ENCODE data around the gene UBE2Z. TPM values are rescaled to one million over a fixed set of nuclear protein-coding genes. Genes with fewer than 3 reads are reported as not detected.
"Not testable (repeated sequence)": the region's sequence is repeated elsewhere in the genome, so short reads cannot be mapped to it uniquely, and the experiment has no call there.

The UBE2Z gene
- total and polyA plus RNA-seq, 7 donors, result 45.6 to 56.5 (median 51.1) TPM

- no peaks in the 10 kb centered on the region for H3K27me3 ChIP-seq
- intact Hi-C loops (cut with DNase I), result no loop called here
- no peak overlapping the region for H3K27ac ChIP-seq
- TF ChIP-seq POLR2AphosphoS5 (IDR thresholded peaks at IDR 0.05) (no peak), POLR2A (IDR thresholded peaks at IDR 0.05) (no peak), EP300 (IDR thresholded peaks at IDR 0.05) (no peak), CTCF (IDR thresholded peaks at IDR 0.05) (no peak)
- 48 to 63% methylated on average over 1 of the region's 1 CpG for WGBS, 2 donors
- no peak overlapping the region for H3K4me3 ChIP-seq
- peaks cover 28 to 100% (median 54%) of the 10 kb centered on the region in 4 donors for H3K36me3 ChIP-seq
- no peak for DNase-seq
- no peaks in the 10 kb centered on the region for H3K9me3 ChIP-seq
- no peaks in the 10 kb centered on the region for H3K4me1 ChIP-seq
These were observed 21.6 kb downstream of the UBE2Z start for GRCh38 chr17:48929812-48930165.

GRCh38 chr17:48930435-48930873, 22.2 kb downstream of the UBE2Z start:
- H3K4me3 ChIP-seq, result no peak overlapping the region
- intact Hi-C loops (cut with DNase I), result no loop called here
- H3K9me3 ChIP-seq, result no peaks in the 10 kb centered on the region
- no peaks in the 10 kb centered on the region for H3K27me3 ChIP-seq
- WGBS, 2 donors, result 48 to 79% methylated on average over 3 of the region's 3 CpGs
- DNase-seq, result no peak
- peaks cover 30 to 97% (median 50%) of the 10 kb centered on the region in 4 donors for H3K36me3 ChIP-seq
- no peak overlapping the region for H3K27ac ChIP-seq
- no peak for TF ChIP-seq POLR2A (IDR thresholded peaks at IDR 0.05)
- TF ChIP-seq EP300 (IDR thresholded peaks at IDR 0.05), result no peak
- no peak for TF ChIP-seq CTCF (IDR thresholded peaks at IDR 0.05)
- TF ChIP-seq POLR2AphosphoS5 (IDR thresholded peaks at IDR 0.05), result no peak
- H3K4me1 ChIP-seq, result no peaks in the 10 kb centered on the region

- 91 to 94% methylated on average over 6 of the region's 6 CpGs for WGBS, 2 donors
- no peaks in the 10 kb centered on the region for H3K9me3 ChIP-seq
- peaks cover 41 to 97% (median 49%) of the 10 kb centered on the region in 4 donors for H3K36me3 ChIP-seq
These were observed 24.8 kb downstream of the UBE2Z start for GRCh38 chr17:48933035-48933434.

GRCh38 chr17:48944515-48945260, 36.5 kb downstream of the UBE2Z start, which contains the start of gene SNF8:
Gene SNF8 (minus strand): TSS chr17:48944842. CDS start chr17:48944734, 108 bp downstream.
- peaks cover 0 to 26% (median 22%) of the 10 kb centered on the region in 4 donors for H3K4me1 ChIP-seq
- WGBS, 2 donors, result 2 to 5% methylated on average over 55 of the region's 55 CpGs
- intact Hi-C loops (cut with DNase I), result loop anchor here (2.0 to 10.0 kb wide), 2 partner anchors 36 to 90 kb away; partner anchors contain the start of gene UBE2Z
- H3K9me3 ChIP-seq, result no peaks in the 10 kb centered on the region
- H3K27ac ChIP-seq, result peak within 1 kb of the TSS; percentile 85 to 88 (median 86)
- H3K27me3 ChIP-seq, result no peaks in the 10 kb centered on the region
- peak; percentile 93 for DNase-seq
- H3K36me3 ChIP-seq, result peaks cover 0 to 19% (median 8%) of the 10 kb centered on the region in 4 donors
- H3K4me3 ChIP-seq, result peak within 1 kb of the TSS; percentile 67 to 86 (median 74)
- peak; percentile 56 to 91 (median 88) for TF ChIP-seq POLR2AphosphoS5 (IDR thresholded peaks at IDR 0.05)
- no peak for TF ChIP-seq EP300 (IDR thresholded peaks at IDR 0.05)
- peak; percentile 58 to 59 for TF ChIP-seq POLR2A (IDR thresholded peaks at IDR 0.05)
- no peak for TF ChIP-seq CTCF (IDR thresholded peaks at IDR 0.05)

More at GRCh38 chr17:48933035-48933434, 24.8 kb downstream of the UBE2Z start:
- intact Hi-C loops (cut with DNase I), result no loop called here
- Histone ChIP-seq H3K4me1 (no peaks in the 10 kb centered on the region), H3K27me3 (no peaks in the 10 kb centered on the region), H3K4me3 (no peak overlapping the region), H3K27ac (no peak overlapping the region)
- DNase-seq, result no peak
- TF ChIP-seq POLR2A (IDR thresholded peaks at IDR 0.05), result no peak
- no peak for TF ChIP-seq EP300 (IDR thresholded peaks at IDR 0.05)
- TF ChIP-seq CTCF (IDR thresholded peaks at IDR 0.05), result no peak
- no peak for TF ChIP-seq POLR2AphosphoS5 (IDR thresholded peaks at IDR 0.05)

- peaks cover 0 to 26% (median 22%) of the 10 kb centered on the region in 4 donors for H3K4me1 ChIP-seq
- peak overlapping the region; percentile 85 to 88 (median 86) for H3K27ac ChIP-seq
- H3K27me3 ChIP-seq, H3K9me3 ChIP-seq, DNase-seq: not testable (repeated sequence)
- peaks cover 0 to 14% (median 4%) of the 10 kb centered on the region in 4 donors for H3K36me3 ChIP-seq
- peak overlapping the region; percentile 67 to 86 (median 74) for H3K4me3 ChIP-seq
- intact Hi-C loops (cut with DNase I), result loop anchor here (2.0 to 10.0 kb wide), 2 partner anchors 36 to 90 kb away; partner anchors contain the start of gene UBE2Z
- WGBS, 2 donors, result 91 to 97% methylated on average over 16 of the region's 16 CpGs
These were observed 37.0 kb downstream of the UBE2Z start for GRCh38 chr17:48945261-48945651.
